Measurements from ENCODE around the gene SLC7A1. TPM values are rescaled to one million over a fixed set of nuclear protein-coding genes. Genes with fewer than 3 reads are reported as not detected.

SLC7A1 gene
- polyA plus RNA-seq, 2 of the 4 experiments (the other 2 are of a cell fraction): 19.9 to 24.8 TPM

DNA sequence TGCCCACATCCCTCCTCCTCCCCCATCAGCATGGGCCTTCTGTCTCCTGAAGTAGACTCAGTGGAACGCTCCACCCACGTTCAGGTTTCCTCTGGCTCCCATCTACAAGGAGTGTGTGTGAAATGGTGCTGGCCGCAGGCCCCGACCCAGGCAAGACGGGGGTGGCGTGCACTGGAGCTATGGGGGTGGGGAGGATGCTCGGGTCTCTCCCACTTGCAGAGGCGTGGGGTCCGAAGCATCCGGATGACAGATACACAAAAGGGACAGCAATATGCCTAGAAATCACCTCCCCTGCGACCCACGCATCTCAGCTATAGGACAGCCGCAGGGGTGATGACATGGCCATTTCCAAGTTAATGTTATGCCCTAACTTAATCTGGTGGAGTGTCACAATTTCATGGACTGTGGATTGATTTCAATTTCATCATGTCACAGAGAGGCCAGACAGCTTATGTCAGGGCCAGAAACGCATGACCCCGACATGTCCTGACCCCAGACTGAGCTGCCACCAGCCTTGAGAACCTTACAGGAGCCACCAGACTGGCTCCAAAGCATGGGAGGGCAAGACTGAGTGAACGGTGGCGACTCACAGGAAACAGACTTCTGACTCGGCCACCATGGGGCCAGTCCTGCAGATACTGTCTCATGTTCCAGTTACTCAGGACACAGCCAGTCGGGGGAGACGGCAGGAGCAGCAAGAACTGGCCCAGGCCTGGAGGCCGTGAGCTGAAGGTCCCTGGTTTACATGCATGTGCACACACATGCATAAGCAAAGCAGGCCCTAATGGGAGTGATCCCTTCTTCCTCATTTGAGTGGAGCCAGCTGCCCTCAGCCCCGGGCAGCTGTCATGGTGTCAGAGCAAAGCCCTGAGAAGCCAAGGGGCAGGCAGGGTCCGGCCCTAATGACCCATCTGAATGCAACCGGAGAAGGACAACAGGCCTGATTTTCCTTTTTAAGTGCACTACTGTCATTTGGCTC is 82.2 kb downstream of the SLC7A1 start:
- ChIA-PET POLR2A (no interaction called here), CTCF (interaction anchor here (1.1 kb wide), 1 partner anchor 25 kb away, joined by 3 read pairs; no protein-coding TSS in a partner anchor)
- no peak for FAIRE-seq
- Histone ChIP-seq H3K4me3 (no peak overlapping the region), H3K27ac (no peak overlapping the region), H3K4me2 (no peak overlapping the region), H3K4me1 (peaks cover 4% of the 10 kb centered on the region; the same call in 1 of the 3 replicates), H3K9me3 (no peaks in the 10 kb centered on the region)
- ATAC-seq: no peak
- no peak for TF ChIP-seq ZC3H11A (IDR thresholded peaks at IDR 0.05)
- no peak for TF ChIP-seq RARB (CRISPR knock-in tag; IDR thresholded peaks at IDR 0.05)
- DNase-seq (ENCODE audit: low read depth in 1 of 2, low spot score in 1 of 2): no peak
- WGBS (ENCODE audit: missing lambda C conversion rate): 90% methylated on average over 20 of the region's 24 CpGs

DNA sequence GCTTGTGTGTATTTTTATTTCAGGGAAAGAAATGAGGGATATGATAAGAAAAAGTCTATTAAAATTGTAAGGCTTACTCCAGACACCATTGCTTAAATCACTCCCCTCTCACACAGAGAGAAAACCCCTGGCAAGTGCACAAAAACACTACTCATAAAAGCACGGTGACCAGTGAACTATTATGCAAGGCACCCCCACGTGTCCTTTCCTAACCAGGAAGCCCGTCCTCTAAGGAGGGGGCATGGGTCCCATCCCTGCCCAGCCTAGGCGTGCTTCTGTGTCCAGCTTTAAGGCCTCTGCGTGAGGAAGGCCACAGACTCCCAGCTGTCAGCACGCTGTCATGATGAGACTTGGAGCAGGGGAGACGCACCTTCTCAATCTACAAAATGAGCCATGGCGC is 83.5 kb downstream of the SLC7A1 start:
- no peak for FAIRE-seq

DNA sequence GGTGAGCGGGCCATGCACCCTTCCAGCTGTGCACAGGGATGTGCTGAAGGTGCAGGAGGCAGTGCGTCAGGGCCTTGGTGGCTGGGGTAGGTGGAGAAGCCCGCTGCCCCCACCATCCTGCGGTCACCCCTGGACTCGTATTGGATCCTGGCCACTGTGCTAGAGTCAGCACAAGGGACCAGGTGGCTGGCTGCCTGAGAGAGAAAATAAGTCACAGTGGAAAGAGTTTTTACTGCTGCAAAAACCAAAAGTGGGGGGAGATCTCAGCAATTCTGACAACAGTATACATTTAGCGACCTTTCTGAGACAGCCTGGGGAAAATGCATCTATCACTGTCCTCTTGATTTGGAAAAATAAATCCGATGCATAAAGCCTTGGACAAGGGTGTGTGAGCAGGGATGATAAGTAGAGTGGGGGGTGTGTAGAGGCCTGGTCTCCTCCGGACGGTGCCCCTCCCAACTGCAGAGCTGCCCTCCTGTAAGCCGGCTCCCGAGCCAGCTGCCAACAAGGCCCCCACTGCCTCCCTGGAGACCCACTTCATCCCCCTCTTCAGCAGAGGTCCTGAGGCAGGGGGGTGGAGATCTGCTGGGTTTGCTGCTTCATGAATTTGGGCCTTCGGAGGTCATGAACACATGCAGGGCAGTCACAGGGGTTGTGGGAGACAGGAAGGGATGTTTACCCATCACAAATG is 84.2 kb downstream of the SLC7A1 start:
- FAIRE-seq: no peak
- TF ChIP-seq, protein P1, sequence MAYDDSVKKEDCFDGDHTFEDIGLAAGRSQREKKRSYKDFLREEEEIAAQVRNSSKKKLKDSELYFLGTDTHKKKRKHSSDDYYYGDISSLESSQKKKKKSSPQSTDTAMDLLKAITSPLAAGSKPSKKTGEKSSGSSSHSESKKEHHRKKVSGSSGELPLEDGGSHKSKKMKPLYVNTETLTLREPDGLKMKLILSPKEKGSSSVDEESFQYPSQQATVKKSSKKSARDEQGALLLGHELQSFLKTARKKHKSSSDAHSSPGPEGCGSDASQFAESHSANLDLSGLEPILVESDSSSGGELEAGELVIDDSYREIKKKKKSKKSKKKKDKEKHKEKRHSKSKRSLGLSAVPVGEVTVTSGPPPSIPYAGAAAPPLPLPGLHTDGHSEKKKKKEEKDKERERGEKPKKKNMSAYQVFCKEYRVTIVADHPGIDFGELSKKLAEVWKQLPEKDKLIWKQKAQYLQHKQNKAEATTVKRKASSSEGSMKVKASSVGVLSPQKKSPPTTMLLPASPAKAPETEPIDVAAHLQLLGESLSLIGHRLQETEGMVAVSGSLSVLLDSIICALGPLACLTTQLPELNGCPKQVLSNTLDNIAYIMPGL (CRISPR knock-in tag; IDR thresholded peaks at IDR 0.05; ENCODE audit: borderline replicate concordance): no peak
- TF ChIP-seq GATA3 (IDR thresholded peaks at IDR 0.05; ENCODE audit: borderline replicate concordance) (no peak), RFX5 (IDR thresholded peaks at IDR 0.05) (no peak), SREBF2 (IDR thresholded peaks at IDR 0.05) (no peak), ZC3H11A (IDR thresholded peaks at IDR 0.05) (no peak), ZNF302 (CRISPR knock-in tag; IDR thresholded peaks at IDR 0.05) (no peak), FOXS1 (CRISPR knock-in tag; IDR thresholded peaks at IDR 0.05) (no peak), RAD21 (conservative IDR thresholded peaks at IDR 0.05 in 1 of 2, IDR thresholded peaks at IDR 0.05 in 1 of 2) (no peak), CHD2 (IDR thresholded peaks at IDR 0.05; ENCODE audit: low read length, partially characterized antibody) (no peak), KDM1A (IDR thresholded peaks at IDR 0.05; ENCODE audit: low read depth) (no peak), EHMT2 (IDR thresholded peaks at IDR 0.05; ENCODE audit: low read depth) (no peak)
- TF ChIP-seq, protein P2, sequence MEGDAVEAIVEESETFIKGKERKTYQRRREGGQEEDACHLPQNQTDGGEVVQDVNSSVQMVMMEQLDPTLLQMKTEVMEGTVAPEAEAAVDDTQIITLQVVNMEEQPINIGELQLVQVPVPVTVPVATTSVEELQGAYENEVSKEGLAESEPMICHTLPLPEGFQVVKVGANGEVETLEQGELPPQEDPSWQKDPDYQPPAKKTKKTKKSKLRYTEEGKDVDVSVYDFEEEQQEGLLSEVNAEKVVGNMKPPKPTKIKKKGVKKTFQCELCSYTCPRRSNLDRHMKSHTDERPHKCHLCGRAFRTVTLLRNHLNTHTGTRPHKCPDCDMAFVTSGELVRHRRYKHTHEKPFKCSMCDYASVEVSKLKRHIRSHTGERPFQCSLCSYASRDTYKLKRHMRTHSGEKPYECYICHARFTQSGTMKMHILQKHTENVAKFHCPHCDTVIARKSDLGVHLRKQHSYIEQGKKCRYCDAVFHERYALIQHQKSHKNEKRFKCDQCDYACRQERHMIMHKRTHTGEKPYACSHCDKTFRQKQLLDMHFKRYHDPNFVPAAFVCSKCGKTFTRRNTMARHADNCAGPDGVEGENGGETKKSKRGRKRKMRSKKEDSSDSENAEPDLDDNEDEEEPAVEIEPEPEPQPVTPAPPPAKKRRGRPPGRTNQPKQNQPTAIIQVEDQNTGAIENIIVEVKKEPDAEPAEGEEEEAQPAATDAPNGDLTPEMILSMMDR (IDR thresholded peaks at IDR 0.05): no peak
- TF ChIP-seq, protein P3, sequence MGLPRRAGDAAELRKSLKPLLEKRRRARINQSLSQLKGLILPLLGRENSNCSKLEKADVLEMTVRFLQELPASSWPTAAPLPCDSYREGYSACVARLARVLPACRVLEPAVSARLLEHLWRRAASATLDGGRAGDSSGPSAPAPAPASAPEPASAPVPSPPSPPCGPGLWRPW (IDR thresholded peaks at IDR 0.05): no peak
- TF ChIP-seq, protein P4, sequence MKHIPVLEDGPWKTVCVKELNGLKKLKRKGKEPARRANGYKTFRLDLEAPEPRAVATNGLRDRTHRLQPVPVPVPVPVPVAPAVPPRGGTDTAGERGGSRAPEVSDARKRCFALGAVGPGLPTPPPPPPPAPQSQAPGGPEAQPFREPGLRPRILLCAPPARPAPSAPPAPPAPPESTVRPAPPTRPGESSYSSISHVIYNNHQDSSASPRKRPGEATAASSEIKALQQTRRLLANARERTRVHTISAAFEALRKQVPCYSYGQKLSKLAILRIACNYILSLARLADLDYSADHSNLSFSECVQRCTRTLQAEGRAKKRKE (CRISPR knock-in tag; IDR thresholded peaks at IDR 0.05; ENCODE audit: low read depth): no peak
- TF ChIP-seq, protein P5, sequence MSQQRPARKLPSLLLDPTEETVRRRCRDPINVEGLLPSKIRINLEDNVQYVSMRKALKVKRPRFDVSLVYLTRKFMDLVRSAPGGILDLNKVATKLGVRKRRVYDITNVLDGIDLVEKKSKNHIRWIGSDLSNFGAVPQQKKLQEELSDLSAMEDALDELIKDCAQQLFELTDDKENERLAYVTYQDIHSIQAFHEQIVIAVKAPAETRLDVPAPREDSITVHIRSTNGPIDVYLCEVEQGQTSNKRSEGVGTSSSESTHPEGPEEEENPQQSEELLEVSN (IDR thresholded peaks at IDR 0.05; ENCODE audit: borderline replicate concordance, low read depth): no peak
- TF ChIP-seq, protein P6, sequence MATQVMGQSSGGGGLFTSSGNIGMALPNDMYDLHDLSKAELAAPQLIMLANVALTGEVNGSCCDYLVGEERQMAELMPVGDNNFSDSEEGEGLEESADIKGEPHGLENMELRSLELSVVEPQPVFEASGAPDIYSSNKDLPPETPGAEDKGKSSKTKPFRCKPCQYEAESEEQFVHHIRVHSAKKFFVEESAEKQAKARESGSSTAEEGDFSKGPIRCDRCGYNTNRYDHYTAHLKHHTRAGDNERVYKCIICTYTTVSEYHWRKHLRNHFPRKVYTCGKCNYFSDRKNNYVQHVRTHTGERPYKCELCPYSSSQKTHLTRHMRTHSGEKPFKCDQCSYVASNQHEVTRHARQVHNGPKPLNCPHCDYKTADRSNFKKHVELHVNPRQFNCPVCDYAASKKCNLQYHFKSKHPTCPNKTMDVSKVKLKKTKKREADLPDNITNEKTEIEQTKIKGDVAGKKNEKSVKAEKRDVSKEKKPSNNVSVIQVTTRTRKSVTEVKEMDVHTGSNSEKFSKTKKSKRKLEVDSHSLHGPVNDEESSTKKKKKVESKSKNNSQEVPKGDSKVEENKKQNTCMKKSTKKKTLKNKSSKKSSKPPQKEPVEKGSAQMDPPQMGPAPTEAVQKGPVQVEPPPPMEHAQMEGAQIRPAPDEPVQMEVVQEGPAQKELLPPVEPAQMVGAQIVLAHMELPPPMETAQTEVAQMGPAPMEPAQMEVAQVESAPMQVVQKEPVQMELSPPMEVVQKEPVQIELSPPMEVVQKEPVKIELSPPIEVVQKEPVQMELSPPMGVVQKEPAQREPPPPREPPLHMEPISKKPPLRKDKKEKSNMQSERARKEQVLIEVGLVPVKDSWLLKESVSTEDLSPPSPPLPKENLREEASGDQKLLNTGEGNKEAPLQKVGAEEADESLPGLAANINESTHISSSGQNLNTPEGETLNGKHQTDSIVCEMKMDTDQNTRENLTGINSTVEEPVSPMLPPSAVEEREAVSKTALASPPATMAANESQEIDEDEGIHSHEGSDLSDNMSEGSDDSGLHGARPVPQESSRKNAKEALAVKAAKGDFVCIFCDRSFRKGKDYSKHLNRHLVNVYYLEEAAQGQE (IDR thresholded peaks at IDR 0.05): no peak

More for the DNA sequence above, 83.5 kb downstream of the SLC7A1 start:
- Histone ChIP-seq H3K4me3 (no peak overlapping the region), H3K27ac (no peak overlapping the region), H3K9me3 (no peaks in the 10 kb centered on the region), H3K4me1 (peaks cover 5% of the 10 kb centered on the region; the same call in 1 of the 3 replicates), H3K4me2 (no peak overlapping the region)
- POLR2A ChIA-PET: no interaction called here
- ATAC-seq (no peak), DNase-seq (ENCODE audit: low read depth in 1 of 2, low spot score in 1 of 2) (no peak)
- 87% methylated on average over 6 of the region's 8 CpGs for WGBS (ENCODE audit: missing lambda C conversion rate)
- no peak for TF ChIP-seq BHLHE40 (IDR thresholded peaks at IDR 0.05; ENCODE audit: low read depth, low read length)
- TF ChIP-seq, protein P4 (CRISPR knock-in tag; IDR thresholded peaks at IDR 0.05; ENCODE audit: low read depth): no peak
- CTCF ChIA-PET: interaction anchor here (1.1 kb wide), 1 partner anchor 26 kb away, joined by 3 read pairs; no protein-coding TSS in a partner anchor

More for the DNA sequence above, 84.2 kb downstream of the SLC7A1 start:
- Histone ChIP-seq H3K4me2 (no peak overlapping the region), H3K9me3 (no peaks in the 10 kb centered on the region), H3K4me1 (peaks cover 5% of the 10 kb centered on the region; the same call in 1 of the 3 replicates), H3K4me3 (no peak overlapping the region), H3K27ac (no peak overlapping the region)
- ChIA-PET POLR2A (no interaction called here), CTCF (no interaction called here)
- WGBS (ENCODE audit: missing lambda C conversion rate): 91% methylated on average over 7 of the region's 12 CpGs
- DNase-seq (ENCODE audit: low read depth in 1 of 2, low spot score in 1 of 2) (no peak), ATAC-seq (no peak)

Data from A549 (cell line).